Sigmoid colon (tissue), 4 donors: Measurements from ENCODE around the gene SUPT3H.

Experiments
- CTCF ChIP-seq, 4 experiments: fragments of 450-650 bp in 3 of 4; fragments of 200-600 bp in 1 of 4; IDR thresholded peaks; one replicate each; pipeline ENCODE4 v1.5.1; 2016 to 2019; ENCODE audit warnings: antibody characterized with exemption in 4 of 4, mild to moderate bottlenecking in 3 of 4, moderate library complexity in 2 of 4
- EP300 ChIP-seq, 4 donors: sonication (generic); formaldehyde crosslinking; IDR thresholded peaks; one replicate each; pipeline ENCODE4 v1.6.1; 2017; ENCODE audit warnings: antibody characterized with exemption in 4 of 4
- POLR2A ChIP-seq, 2 donors: fragments of 450-650 bp; IDR thresholded peaks; one replicate each; pipeline ENCODE4 v1.6.1; 2016; ENCODE audit warnings: antibody characterized with exemption in 2 of 2, mild to moderate bottlenecking in 2 of 2, moderate library complexity in 2 of 2
- POLR2AphosphoS5 ChIP-seq, 4 donors: sonication (generic); formaldehyde crosslinking; IDR thresholded peaks; one replicate each; pipeline ENCODE4 v1.6.1; 2017; ENCODE audit warnings: antibody characterized with exemption in 4 of 4

DNA sequence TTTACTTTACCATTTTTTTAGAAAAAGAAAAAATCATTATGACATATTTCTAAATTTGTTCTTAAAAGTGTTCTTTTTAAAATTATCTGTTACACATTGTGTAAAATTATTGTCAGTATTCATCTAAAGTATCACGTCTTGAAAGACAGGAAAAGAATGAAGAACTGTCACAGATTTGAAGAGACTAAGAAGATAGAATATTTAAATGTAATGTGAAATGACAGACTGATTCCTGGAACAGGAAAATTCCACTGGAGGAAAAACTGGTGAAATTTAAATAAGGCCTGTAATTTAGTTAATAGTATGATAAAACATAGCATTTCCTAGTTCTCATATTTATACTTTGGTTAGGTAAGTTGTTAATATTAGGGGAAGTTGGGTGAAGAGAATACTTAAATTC is 102.4 kb downstream of the SUPT3H start:
- TF ChIP-seq CTCF (IDR thresholded peaks at IDR 0.05) (no peak), EP300 (IDR thresholded peaks at IDR 0.05) (no peak), POLR2A (IDR thresholded peaks at IDR 0.05) (no peak), POLR2AphosphoS5 (IDR thresholded peaks at IDR 0.05) (no peak)
